Ovary (tissue), 3 donors: ENCODE data around the gene PMP22.
A peak's percentile ranks its signal among the peaks of the same experiment; 100 is the strongest.

ENCODE experiments used
- CTCF ChIP-seq, 3 donors: fragments of 450-650 bp in 2 of 3; fragments of 200-600 bp in 1 of 3; IDR thresholded peaks; one replicate each; pipeline versions ENCODE4 v1.5.1 to v1.8.0; 2016 to 2022; ENCODE audit warnings: antibody characterized with exemption in 3 of 3, mild to moderate bottlenecking in 1 of 3
- EP300 ChIP-seq: sonication (generic); formaldehyde crosslinking; IDR thresholded peaks from one replicate; pipeline ENCODE4 v1.6.1; 2017; ENCODE audit warnings: antibody characterized with exemption
- POLR2A ChIP-seq: fragments of 450-650 bp; IDR thresholded peaks from one replicate; pipeline ENCODE4 v1.6.1; 2017; ENCODE audit warnings: antibody characterized with exemption, mild to moderate bottlenecking, moderate library complexity
- donor health status: DM: no; HTN: no; CAD: no.

- TF ChIP-seq CTCF (IDR thresholded peaks at IDR 0.05) (peak; percentile 65 to 82 (median 74)), EP300 (no peak), POLR2A (no peak)
These were observed 7.8 kb downstream of the PMP22 start for GRCh38 chr17:15257258-15257788.
